Right forelimb (tissue), 1 donor: Measurements from ENCODE around the gene AGXT2.
A peak's percentile ranks its signal among the peaks of the same experiment; 100 is the strongest.

Experiments used
- DNase-seq: peaks from one replicate; pipeline ENCODE4 v3.0.0-alpha.2; 2018

The AGXT2 gene

GRCh38 chr5:35047785-35048404 is at the start of gene AGXT2:
TSS of gene AGXT2 (minus strand) at chr5:35047949. CDS start at chr5:35047892, 57 bp downstream.
- DNase-seq = no peak

- no peak for DNase-seq
Observed at GRCh38 chr5:35096932-35097331, 49.2 kb upstream of the AGXT2 start.

GRCh38 chr5:35096216-35096615 is 48.5 kb upstream of the AGXT2 start:
- DNase-seq = no peak

- no peak for DNase-seq
Observed at GRCh38 chr5:35095366-35095765, 47.6 kb upstream of the AGXT2 start.

GRCh38 chr5:35094948-35095347 is 47.2 kb upstream of the AGXT2 start:
- no peak for DNase-seq

- DNase-seq = no peak
Observed at GRCh38 chr5:35092703-35093102, 45.0 kb upstream of the AGXT2 start.

GRCh38 chr5:35091704-35092103 is 44.0 kb upstream of the AGXT2 start:
- no peak for DNase-seq

- DNase-seq = peak; percentile 59
Observed at GRCh38 chr5:35089334-35090314, 41.9 kb upstream of the AGXT2 start.

- DNase-seq = no peak
Observed at GRCh38 chr5:35087991-35088390, 40.2 kb upstream of the AGXT2 start.

- no peak for DNase-seq
Observed at GRCh38 chr5:35083150-35083549, 35.4 kb upstream of the AGXT2 start.

GRCh38 chr5:35082530-35082929 is 34.8 kb upstream of the AGXT2 start:
- no peak for DNase-seq

- no peak for DNase-seq
Observed at GRCh38 chr5:35081134-35081533, 33.4 kb upstream of the AGXT2 start.

- DNase-seq = no peak
Observed at GRCh38 chr5:35073160-35073559, 25.4 kb upstream of the AGXT2 start.

- no peak for DNase-seq
Observed at GRCh38 chr5:35069188-35069587, 21.4 kb upstream of the AGXT2 start.

GRCh38 chr5:35067985-35068384 is 20.2 kb upstream of the AGXT2 start:
- no peak for DNase-seq

- no peak for DNase-seq
Observed at GRCh38 chr5:35066260-35066795, 18.6 kb upstream of the AGXT2 start.

GRCh38 chr5:35063414-35063813 is 15.7 kb upstream of the AGXT2 start:
- DNase-seq = no peak

- DNase-seq = no peak
Observed at GRCh38 chr5:35061211-35061770, 13.5 kb upstream of the AGXT2 start.

- DNase-seq = no peak
Observed at GRCh38 chr5:35060236-35060635, 12.5 kb upstream of the AGXT2 start.

GRCh38 chr5:35059251-35059650 is 11.5 kb upstream of the AGXT2 start:
- DNase-seq = no peak

- DNase-seq = no peak
Observed at GRCh38 chr5:35058374-35058788, 10.6 kb upstream of the AGXT2 start.

GRCh38 chr5:35056686-35057085 is 8.9 kb upstream of the AGXT2 start:
- DNase-seq = no peak

- no peak for DNase-seq
Observed at GRCh38 chr5:35052838-35053237, 5.1 kb upstream of the AGXT2 start.
